ENCODE data around the gene LRIG1.

Gene LRIG1

GRCh38 chr3:66486646-66487045, 14.2 kb downstream of the LRIG1 start:
- TF ChIP-seq RAD21 (IDR thresholded peaks at IDR 0.05; ENCODE audit: low read depth): no peak
- TF ChIP-seq ZBTB7A (IDR thresholded peaks at IDR 0.05; ENCODE audit: low read depth): no peak
- TF ChIP-seq EGR1 (IDR thresholded peaks at IDR 0.05): no peak
- no peak for TF ChIP-seq CREB1 (IDR thresholded peaks at IDR 0.05; ENCODE audit: low read depth)
- TF ChIP-seq TEAD4 (IDR thresholded peaks at IDR 0.05): no peak
- no peak for TF ChIP-seq FOXM1 (IDR thresholded peaks at IDR 0.05; ENCODE audit: borderline replicate concordance, low read depth)
- TF ChIP-seq TCF12 (IDR thresholded peaks at IDR 0.05; ENCODE audit: low read depth): no peak
- no peak for TF ChIP-seq REST (IDR thresholded peaks at IDR 0.05; ENCODE audit: low read depth)
- no peak for TF ChIP-seq TAF1 (IDR thresholded peaks at IDR 0.05; ENCODE audit: low read depth)

GRCh38 chr3:66486202-66486601, 14.6 kb downstream of the LRIG1 start:
- TF ChIP-seq REST (IDR thresholded peaks at IDR 0.05; ENCODE audit: low read depth) (no peak), TEAD4 (IDR thresholded peaks at IDR 0.05) (no peak), FOXM1 (IDR thresholded peaks at IDR 0.05; ENCODE audit: borderline replicate concordance, low read depth) (no peak), CREB1 (IDR thresholded peaks at IDR 0.05; ENCODE audit: low read depth) (no peak), TCF12 (IDR thresholded peaks at IDR 0.05; ENCODE audit: low read depth) (no peak), EP300 (IDR thresholded peaks at IDR 0.05; ENCODE audit: borderline replicate concordance) (no peak)

GRCh38 chr3:66485291-66485968, 15.4 kb downstream of the LRIG1 start:
- TF ChIP-seq EP300 (IDR thresholded peaks at IDR 0.05; ENCODE audit: borderline replicate concordance): no peak
- no peak for TF ChIP-seq USF1 (IDR thresholded peaks at IDR 0.05)
- TF ChIP-seq TEAD4 (IDR thresholded peaks at IDR 0.05): no peak
- TF ChIP-seq TCF12 (IDR thresholded peaks at IDR 0.05; ENCODE audit: low read depth): no peak
- no peak for TF ChIP-seq TAF1 (IDR thresholded peaks at IDR 0.05; ENCODE audit: low read depth)
- TF ChIP-seq NFIC (IDR thresholded peaks at IDR 0.05): no peak
- no peak for TF ChIP-seq CEBPB (IDR thresholded peaks at IDR 0.05)
- TF ChIP-seq EGR1 (IDR thresholded peaks at IDR 0.05): no peak
- TF ChIP-seq MAX (IDR thresholded peaks at IDR 0.05): no peak
- TF ChIP-seq YY1 (IDR thresholded peaks at IDR 0.05; ENCODE audit: low read depth): no peak
- TF ChIP-seq ZBTB7A (IDR thresholded peaks at IDR 0.05; ENCODE audit: low read depth): no peak
- no peak for TF ChIP-seq CREB1 (IDR thresholded peaks at IDR 0.05; ENCODE audit: low read depth)
- TF ChIP-seq FOXM1 (IDR thresholded peaks at IDR 0.05; ENCODE audit: borderline replicate concordance, low read depth): no peak

- no peak for TF ChIP-seq RAD21 (IDR thresholded peaks at IDR 0.05; ENCODE audit: low read depth)
- no peak for TF ChIP-seq ZBTB7A (IDR thresholded peaks at IDR 0.05; ENCODE audit: low read depth)
- no peak for TF ChIP-seq EGR1 (IDR thresholded peaks at IDR 0.05)
- TF ChIP-seq USF1 (IDR thresholded peaks at IDR 0.05): no peak
- no peak for TF ChIP-seq CREB1 (IDR thresholded peaks at IDR 0.05; ENCODE audit: low read depth)
These were observed 16.5 kb downstream of the LRIG1 start for GRCh38 chr3:66484106-66484844.

- no peak for TF ChIP-seq FOXM1 (IDR thresholded peaks at IDR 0.05; ENCODE audit: borderline replicate concordance, low read depth)
- TF ChIP-seq CREB1 (IDR thresholded peaks at IDR 0.05; ENCODE audit: low read depth): no peak
- no peak for TF ChIP-seq YY1 (IDR thresholded peaks at IDR 0.05; ENCODE audit: low read depth)
- no peak for TF ChIP-seq TEAD4 (IDR thresholded peaks at IDR 0.05)
- TF ChIP-seq USF1 (IDR thresholded peaks at IDR 0.05): no peak
- no peak for TF ChIP-seq ZBTB7A (IDR thresholded peaks at IDR 0.05; ENCODE audit: low read depth)
- TF ChIP-seq MAX (IDR thresholded peaks at IDR 0.05): no peak
- no peak for TF ChIP-seq EP300 (IDR thresholded peaks at IDR 0.05; ENCODE audit: borderline replicate concordance)
- TF ChIP-seq TCF12 (IDR thresholded peaks at IDR 0.05; ENCODE audit: low read depth): no peak
- no peak for TF ChIP-seq RAD21 (IDR thresholded peaks at IDR 0.05; ENCODE audit: low read depth)
- TF ChIP-seq REST (IDR thresholded peaks at IDR 0.05; ENCODE audit: low read depth): no peak
- TF ChIP-seq NFIC (IDR thresholded peaks at IDR 0.05): no peak
- TF ChIP-seq TAF1 (IDR thresholded peaks at IDR 0.05; ENCODE audit: low read depth): no peak
- no peak for TF ChIP-seq CEBPB (IDR thresholded peaks at IDR 0.05)
- no peak for TF ChIP-seq EGR1 (IDR thresholded peaks at IDR 0.05)
These were observed 17.4 kb downstream of the LRIG1 start for GRCh38 chr3:66483409-66483906.

All from Ishikawa (cell line).